ENCODE results near the gene SCN1A.
A peak's percentile ranks its signal among the peaks of the same experiment; 100 is the strongest.
"Not testable (repeated sequence)": the region's sequence is repeated elsewhere in the genome, so short reads cannot be mapped to it uniquely, and the experiment has no call there.

The SCN1A gene

DNA sequence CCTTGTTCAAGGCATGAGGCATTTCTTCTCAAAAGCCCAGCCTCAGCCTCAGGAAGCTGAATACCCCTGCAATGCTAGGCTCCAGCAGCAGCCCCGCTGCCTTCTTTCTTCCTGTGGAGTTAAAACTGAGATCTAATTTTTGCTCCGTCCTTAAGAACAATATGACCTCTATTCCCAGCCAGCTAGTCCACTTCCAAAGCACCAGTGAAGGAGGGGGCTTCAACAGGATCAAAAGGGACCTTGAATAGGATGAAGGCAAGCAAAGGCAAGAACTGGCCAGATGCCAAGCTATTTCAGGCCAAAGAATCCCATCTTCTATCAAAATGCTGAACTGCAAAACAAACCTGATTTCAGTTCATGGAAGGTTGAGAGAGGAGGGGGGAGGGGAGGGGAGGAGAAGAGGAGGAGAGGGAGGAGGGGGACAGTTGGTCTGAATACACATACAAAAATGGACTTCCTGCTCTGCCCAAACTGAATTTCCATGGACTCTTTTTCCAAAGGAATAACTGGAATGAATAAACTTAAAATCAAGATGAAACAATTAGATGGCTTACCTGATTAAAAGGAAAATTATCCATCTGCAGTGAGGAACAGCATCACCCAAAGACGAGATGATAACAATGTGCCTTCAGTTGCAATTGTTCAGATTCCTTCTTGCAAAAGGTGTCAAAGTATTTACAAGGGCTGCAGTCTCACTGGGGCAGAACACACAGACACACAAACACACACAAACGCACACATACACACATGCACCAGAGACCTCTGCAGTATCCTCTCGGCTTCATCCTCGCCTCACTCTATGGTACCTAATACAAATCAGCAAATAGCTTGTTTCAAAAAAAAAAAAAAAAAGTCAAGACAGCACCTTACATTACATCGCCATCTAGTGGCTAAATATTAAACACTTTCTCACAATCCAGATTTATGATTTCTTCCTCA, at the start of gene SCN1A:
Gene SCN1A, minus strand, starts transcription at position 804 of the 939 bp plus-strand sequence. CDS start 54,399 bp downstream, outside the sequence.
- FAIRE-seq = peak; percentile 81

DNA sequence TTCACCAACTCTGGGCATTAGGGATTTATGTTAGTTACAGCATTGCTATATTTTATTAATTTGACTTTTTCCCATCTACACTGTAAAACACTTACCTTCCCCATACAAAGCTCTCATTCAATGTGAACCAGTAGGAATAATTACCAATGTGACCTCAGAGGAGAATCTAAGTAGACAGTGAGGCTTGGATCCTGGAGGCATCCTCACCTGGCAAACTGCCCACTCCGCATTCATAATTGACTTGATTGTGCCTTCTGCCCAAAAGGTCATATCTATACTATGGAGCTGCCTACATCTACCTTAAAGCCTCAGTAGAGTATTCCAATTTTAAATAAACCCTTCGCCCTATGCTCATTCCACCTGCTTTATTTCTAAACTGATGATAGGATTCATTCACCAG, 45.4 kb upstream of the SCN1A start:
- FAIRE-seq = no peak

DNA sequence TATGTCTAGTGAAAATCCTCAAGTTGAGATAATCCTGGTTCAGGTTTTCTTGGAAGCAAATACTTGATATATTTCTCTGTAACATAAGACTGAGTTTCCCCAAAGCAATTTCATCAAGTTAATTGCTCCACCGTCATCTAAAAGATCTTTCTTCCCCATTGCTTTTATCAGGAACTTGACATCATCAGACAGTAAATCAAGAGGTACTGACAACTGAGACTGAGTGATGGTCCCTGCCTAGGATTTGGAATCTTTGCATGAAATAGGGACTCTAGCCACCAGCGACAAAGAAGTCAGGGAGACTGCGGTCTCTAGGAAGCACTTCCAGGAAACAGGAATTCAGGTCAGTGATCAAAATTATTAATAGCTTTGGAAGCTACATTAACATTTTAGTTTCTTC, 43.4 kb upstream of the SCN1A start:
- FAIRE-seq = no peak

DNA sequence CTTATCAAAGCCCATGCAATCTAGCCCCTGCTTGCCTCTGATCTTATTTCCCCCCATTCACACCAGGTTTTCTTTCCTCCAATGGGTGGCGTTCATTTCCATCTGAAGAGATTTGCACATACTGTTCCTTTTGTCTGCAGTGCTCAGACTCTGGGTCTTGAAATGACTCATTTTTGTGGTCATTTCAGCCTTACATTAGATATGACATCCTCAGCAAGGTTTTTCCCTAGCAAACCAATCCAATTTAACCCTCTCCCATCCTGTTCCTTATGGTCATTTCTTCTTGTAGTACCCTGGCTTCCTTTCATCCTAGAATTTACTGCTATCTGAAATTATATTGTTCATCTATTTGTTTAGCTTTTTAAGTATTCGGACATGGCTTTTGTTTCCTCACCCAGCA, 42.5 kb upstream of the SCN1A start:
- no peak for FAIRE-seq

DNA sequence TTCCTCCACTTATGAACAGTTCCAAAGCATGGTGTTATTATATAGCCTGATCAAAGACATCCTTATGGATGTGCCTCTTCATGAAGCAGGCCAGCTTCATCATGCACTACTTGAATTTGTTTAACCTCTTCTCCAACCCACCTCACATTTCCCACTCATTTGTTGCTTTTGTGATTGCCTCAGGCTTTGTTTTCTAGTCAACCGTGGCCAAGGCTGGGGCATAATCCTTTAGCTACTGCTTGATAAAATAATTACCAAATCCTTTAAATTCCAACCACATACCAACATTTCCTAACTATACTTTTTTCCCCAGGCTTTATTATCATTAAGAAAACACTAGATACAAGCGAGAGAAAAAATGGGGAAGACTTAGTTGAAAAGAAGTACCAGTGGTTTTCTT, 39.6 kb upstream of the SCN1A start:
- no peak for FAIRE-seq

DNA sequence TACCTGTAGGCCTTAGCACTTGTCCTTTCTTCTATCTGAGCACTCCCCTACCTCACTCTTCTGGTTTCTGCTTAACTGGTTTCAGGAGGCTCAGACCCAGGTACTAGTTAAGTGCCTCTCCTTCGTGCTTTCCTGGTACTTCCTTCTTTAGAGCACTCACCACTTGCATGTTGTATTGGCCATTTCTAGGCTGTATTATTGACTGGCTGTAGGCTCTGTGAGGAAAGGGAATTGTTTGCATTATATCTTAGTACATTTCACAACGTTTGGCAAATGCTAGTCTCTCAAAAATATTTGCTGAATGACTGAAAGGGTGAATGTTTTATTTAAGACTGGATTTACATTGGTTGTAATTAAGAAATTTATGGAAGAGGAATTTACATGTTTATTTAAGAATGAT, 36.0 kb upstream of the SCN1A start:
- FAIRE-seq = no peak

DNA sequence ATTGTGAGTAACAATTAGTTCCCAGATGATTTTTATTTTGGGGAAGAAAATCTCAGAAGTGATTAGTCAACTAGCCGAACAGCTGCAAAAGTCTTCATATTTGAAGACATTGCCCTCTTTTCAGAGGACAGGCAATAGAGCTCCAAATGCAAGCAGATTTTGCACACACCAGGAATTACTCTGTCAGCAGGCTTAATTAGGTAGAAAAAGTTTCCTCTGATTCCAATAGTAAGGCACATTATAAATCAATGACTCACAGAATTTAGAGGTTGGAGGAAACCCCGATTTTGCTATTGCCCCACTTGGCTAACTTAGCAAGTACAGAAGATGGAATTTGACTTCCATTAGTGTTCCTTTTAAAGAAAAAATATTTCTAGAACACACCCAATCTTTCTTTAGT, 30.7 kb upstream of the SCN1A start:
- no peak for FAIRE-seq

DNA sequence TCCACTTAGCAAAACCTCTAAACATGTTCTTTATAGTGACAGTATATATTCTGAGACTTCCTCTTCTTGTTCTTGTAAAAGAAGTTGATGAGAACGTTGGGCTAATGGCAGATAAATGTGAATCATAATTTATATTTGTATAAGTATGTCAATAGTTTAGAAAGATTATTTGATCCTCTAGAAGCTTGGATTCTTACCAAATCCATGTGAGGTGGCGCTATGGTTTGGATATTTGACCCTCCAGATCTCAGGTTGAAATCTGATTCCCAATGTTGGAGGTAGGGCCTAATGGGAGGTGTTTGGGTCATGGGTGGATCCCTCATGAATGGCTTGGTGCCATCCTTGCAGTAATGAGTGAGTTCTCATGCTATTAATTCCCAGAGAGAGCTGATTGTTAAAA, 29.8 kb upstream of the SCN1A start:
- no peak for FAIRE-seq

DNA sequence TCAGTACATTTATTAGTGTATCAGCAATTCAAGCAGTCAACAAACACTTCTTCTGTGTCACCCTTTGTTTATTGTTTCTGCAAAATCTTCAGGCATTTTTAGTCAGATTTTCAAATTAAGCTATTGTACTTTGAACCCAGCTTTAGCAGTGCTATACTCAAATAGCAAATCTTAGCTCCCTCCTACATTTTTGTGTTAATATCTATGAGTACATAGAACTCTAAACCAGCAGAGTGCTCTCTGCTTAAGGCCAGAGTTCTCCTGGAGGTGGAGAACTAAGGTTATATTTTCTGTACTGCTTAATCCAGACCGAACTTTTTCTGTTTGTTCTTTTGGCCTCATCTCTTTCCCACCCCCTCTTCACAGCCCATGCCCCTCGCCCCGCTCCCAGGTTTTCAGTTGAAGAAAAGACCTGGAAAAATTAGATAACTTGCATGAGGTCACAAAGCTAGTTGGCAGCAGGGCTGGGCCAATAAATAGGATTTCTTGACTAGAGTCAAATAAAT, 29.2 kb upstream of the SCN1A start:
- no peak for FAIRE-seq

DNA sequence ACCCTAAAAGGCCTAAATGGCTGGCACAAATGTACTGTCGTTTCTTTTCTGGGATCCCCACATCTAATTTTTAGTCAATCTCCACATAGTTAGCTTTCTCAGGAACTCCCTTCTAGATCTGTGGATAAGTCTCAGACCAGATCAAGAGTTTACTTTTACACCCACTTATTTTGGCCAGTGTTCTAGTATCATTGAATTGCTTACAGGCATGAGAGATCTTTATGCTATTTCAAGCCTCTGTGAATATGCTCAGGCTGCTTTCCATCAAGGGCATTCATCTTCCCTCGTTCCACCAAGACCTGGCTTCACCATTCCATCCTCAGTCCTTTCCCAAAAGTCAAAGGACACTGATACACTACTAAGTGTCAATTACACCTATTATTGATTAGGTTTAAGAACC, 27.8 kb upstream of the SCN1A start:
- no peak for FAIRE-seq

- FAIRE-seq = no peak
Measured at GRCh38 chr2:166154685-166155338, 27.0 kb upstream of the SCN1A start.

- FAIRE-seq = no peak
Measured at GRCh38 chr2:166152064-166152463, 24.2 kb upstream of the SCN1A start.

GRCh38 chr2:166148500-166149400, 20.9 kb upstream of the SCN1A start:
- FAIRE-seq = no peak

GRCh38 chr2:166147883-166148282, 20.1 kb upstream of the SCN1A start:
- FAIRE-seq = no peak

- FAIRE-seq = no peak
Measured at GRCh38 chr2:166144071-166144470, 16.3 kb upstream of the SCN1A start.

GRCh38 chr2:166140932-166141331, 13.1 kb upstream of the SCN1A start:
- no peak for FAIRE-seq

DNA sequence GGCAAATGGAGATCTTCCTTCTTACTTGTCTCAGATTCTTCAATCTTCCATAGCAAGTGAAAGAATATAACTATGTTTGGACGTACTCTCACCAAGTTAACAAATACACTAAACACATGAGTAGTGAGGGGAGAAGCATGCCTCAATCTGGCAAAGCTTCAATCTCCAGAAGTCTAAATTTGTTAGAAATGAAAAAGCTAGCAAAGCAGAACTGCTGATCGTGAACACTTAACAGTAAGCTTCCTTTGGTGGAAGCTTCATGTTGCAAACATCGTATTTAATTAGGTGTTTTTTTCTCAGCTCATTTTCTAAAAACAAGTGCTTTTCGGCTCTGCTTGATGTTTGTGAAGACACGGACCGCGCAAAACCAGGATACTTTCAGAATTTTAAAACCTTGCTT, 12.7 kb upstream of the SCN1A start:
- no peak for FAIRE-seq

DNA sequence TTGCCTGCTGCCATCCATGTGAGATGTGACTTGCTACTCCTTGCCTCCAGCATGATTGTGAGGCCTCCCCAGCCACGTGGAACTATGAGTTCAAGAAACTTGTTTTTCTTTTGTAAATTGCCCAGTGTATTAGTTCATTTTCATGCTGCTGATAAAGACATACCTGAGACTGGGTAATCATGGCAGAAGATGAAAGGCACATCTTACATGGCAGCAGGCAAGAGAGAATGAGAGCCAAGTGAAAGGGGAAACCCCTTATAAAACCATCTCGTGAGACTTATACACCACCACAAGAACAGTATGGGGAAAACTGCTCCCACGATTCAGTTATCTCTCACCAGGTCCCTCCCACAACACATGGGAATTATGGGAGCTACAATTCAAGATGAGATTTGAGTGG, 11.7 kb upstream of the SCN1A start:
- FAIRE-seq = not testable (repeated sequence)

- no peak for FAIRE-seq
Measured at GRCh38 chr2:166138667-166139066, 10.8 kb upstream of the SCN1A start.

GRCh38 chr2:166138144-166138543, 10.3 kb upstream of the SCN1A start:
- no peak for FAIRE-seq

GRCh38 chr2:166137331-166137730, 9.5 kb upstream of the SCN1A start:
- FAIRE-seq = no peak

DNA sequence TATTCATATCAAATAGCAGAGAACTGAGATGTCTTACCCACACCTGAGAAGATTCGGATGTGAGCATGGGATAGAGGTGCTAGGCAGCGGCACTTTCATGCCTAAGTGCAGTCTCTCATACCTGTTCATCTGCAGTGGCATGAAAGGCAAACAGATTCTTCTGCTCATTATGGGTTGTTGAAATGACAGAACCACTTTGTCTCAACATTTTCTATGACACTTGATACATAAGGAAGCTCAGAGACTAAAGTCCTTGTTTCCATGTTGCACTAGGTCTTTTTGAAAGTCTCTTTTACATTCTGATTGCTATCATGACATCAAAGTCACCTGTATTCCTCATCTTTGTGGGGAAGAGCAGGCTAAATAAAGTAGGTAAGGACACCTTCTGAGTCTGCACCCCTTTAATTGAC, 8.0 kb upstream of the SCN1A start:
- FAIRE-seq = no peak
